IPS-15b (cell line): ENCODE measurements around the gene MTX3.

ENCODE experiments used
- H3K27me3 ChIP-seq: one replicate; pipeline ENCODE4 v1.6.1; 2013; ENCODE audit warnings: low read length; ENCODE audit not compliant: control insufficient read depth, insufficient read depth
- H3K36me3 ChIP-seq: one replicate; pipeline ENCODE4 v1.6.1; 2013; ENCODE audit warnings: low read length; ENCODE audit not compliant: control insufficient read depth, insufficient read depth
- H3K4me1 ChIP-seq: one replicate; pipeline ENCODE4 v1.6.1; 2013; ENCODE audit warnings: mild to moderate bottlenecking, low read length; ENCODE audit not compliant: control insufficient read depth, insufficient read depth
- H3K4me3 ChIP-seq: one replicate; pipeline ENCODE4 v1.5.1; 2013; ENCODE audit warnings: low read depth, low read length
- H3K9ac ChIP-seq: one replicate; pipeline ENCODE4 v1.6.1; 2013; ENCODE audit warnings: low read depth, mild to moderate bottlenecking, low read length
- H3K9me3 ChIP-seq: one replicate; pipeline ENCODE4 v1.6.1; 2013; ENCODE audit warnings: mild to moderate bottlenecking, low read length; ENCODE audit not compliant: control insufficient read depth, insufficient read depth

Gene MTX3

DNA sequence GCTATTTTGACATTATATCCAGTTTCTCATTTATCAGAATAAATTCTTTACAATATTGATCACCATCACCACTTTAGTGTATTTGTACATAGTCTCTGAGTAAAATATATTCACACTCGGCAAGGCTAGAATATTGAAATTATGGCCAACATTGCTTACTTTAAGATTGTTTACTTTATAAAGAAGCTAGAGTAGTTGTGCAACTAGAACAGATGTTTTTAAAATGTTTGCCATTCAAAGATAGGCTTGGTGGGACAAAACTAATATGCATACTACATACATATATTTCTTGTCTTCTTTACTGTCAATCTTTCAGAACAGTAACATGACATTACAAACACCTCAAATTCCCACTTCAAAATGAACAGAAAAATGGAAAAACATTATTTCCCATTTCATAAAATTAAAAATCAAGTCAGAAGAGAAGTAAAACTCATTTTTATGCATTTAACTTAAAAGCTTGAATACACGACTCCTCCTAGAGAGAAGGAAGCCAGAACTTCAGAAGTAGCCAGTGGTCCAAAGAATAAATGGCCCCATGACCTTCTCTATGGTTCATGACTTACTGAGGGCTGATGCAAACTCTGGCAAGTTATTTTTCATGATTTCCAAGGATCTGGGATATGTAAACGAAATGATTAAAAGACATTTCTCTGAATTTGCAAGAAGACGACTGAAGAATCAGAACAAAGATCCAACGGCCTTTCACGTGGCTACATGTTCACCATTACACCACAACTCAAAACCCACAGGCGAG lies 14.1 kb downstream of the MTX3 start:
- Histone ChIP-seq H3K9me3 (no peaks in the 10 kb centered on the region), H3K9ac (no peak overlapping the region), H3K4me3 (no peak overlapping the region), H3K27me3 (no peaks in the 10 kb centered on the region), H3K36me3 (no peaks in the 10 kb centered on the region), H3K4me1 (no peaks in the 10 kb centered on the region)

DNA sequence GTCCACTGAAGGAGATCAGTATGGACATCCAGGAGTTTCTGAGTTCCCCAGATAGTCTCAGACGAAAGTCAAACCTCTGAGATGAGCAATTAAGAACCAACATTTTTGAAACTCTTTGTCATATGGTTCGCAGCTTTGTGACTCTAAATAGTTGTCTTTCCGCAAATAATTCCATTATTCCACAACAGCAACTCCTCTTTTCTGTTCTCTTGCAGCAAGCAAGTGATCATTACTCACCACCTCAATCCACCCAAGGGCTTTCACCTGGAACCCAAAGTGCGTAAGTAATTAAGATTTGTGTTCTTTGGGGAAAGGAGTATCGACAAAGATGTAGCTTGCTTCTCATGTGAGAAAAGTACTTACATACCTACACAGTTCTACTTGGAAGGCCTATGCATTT lies 15.6 kb downstream of the MTX3 start:
- Histone ChIP-seq H3K9me3 (no peaks in the 10 kb centered on the region), H3K36me3 (no peaks in the 10 kb centered on the region), H3K27me3 (no peaks in the 10 kb centered on the region), H3K9ac (no peak overlapping the region), H3K4me1 (no peaks in the 10 kb centered on the region), H3K4me3 (no peak overlapping the region)

DNA sequence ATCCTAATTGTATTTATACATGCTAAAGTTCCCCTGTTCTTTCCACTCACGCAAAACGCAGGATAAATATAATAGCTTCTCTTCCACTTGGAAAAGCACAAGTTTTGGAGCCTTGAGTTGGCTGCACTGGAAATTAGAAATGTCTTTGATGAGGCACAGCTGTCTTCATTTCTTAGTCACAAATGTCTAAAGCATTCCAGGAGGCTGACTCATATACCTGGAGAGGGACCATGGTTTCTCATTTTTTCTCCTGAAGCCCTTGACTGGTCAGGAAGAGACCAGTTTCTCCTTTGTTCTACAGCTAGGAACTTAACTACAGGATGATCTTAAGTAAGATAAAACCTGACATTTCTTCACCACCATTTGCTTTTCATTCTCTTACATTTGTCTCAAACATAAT lies 16.2 kb downstream of the MTX3 start:
- Histone ChIP-seq H3K27me3 (no peaks in the 10 kb centered on the region), H3K9me3 (no peaks in the 10 kb centered on the region), H3K9ac (no peak overlapping the region), H3K4me3 (no peak overlapping the region), H3K36me3 (no peaks in the 10 kb centered on the region), H3K4me1 (no peaks in the 10 kb centered on the region)

DNA sequence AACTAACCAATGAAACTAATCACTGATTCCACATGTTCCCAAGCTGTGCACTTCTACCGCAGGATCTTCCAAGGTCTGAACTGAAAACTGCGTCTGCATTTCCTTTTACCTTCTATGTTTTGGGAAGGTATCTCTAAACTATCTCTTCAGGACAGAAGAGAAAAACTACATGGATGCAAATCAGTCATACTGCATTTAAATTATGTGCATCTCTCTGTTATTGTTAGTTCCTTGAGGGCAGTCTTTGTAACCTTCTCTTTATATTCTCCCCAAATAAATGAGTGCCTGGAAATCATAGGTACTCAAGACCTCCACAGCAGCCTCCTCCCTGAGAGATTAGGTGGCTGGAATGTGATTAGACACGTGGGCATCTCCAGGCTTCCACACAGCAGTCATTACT lies 17.1 kb downstream of the MTX3 start:
- Histone ChIP-seq H3K4me1 (no peaks in the 10 kb centered on the region), H3K4me3 (no peak overlapping the region), H3K36me3 (no peaks in the 10 kb centered on the region), H3K9me3 (no peaks in the 10 kb centered on the region), H3K9ac (no peak overlapping the region), H3K27me3 (no peaks in the 10 kb centered on the region)

DNA sequence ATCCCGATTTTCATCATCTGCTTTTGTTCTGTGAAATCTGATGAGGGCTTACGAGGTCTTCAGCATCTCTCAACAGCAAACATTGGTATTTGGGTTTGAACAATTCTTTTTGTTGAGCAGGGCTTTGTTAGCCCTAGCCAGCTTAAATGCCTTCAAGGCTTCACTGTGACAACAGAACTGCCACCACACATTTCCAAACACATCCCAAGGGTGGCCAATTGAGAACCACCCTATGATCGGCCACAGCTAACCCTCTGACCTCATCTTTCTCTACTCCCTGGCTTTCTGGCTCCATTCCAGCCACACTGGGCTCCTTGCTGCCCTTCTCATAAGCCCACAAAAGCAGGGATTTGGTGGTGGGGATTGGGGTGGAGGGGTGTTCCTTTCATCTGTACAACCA lies 17.6 kb downstream of the MTX3 start:
- Histone ChIP-seq H3K4me3 (no peak overlapping the region), H3K4me1 (no peaks in the 10 kb centered on the region), H3K36me3 (no peaks in the 10 kb centered on the region), H3K9ac (no peak overlapping the region), H3K27me3 (no peaks in the 10 kb centered on the region), H3K9me3 (no peaks in the 10 kb centered on the region)

DNA sequence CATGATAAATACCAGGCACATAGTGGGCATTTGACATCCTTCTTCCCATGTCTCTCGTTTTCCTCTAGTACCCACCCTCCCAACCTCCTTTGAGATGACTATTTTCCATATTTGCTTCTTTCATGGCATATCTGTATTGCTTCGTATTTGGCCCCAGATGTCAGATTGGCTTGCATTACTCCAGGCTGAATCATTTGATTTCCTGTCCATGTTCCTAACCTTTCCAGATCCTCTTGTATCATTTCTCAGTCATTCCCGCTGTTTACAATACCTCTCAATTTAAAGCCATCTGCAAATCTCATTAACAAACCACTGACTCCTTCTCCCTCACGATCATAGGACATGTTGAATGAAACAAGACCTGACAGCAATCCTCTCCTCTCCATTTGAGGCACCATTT lies 19.9 kb downstream of the MTX3 start:
- Histone ChIP-seq H3K4me3 (no peak overlapping the region), H3K9ac (no peak overlapping the region), H3K9me3 (no peaks in the 10 kb centered on the region), H3K27me3 (no peaks in the 10 kb centered on the region), H3K36me3 (no peaks in the 10 kb centered on the region), H3K4me1 (no peaks in the 10 kb centered on the region)

DNA sequence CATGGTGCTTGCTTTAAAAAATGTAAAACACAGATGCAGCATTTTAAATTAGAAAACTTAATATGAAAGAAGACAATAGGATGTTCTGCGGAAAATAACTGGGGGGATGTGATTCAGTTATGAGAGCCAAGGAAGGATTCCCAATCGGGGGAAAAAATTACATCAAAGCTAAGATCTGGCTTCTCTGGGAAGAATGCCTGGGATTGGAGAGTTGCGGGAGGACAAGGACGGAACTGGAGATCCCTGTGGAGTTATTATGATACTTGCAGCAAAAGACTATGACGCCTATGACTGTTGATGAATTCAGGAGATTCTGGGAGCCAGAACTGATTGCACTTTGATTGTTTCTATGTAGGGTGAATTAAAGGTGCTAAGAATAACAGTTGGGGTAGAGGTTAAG lies 24.6 kb downstream of the MTX3 start:
- Histone ChIP-seq H3K4me1 (peaks cover 3% of the 10 kb centered on the region), H3K9ac (no peak overlapping the region), H3K4me3 (no peak overlapping the region), H3K36me3 (no peaks in the 10 kb centered on the region), H3K27me3 (no peaks in the 10 kb centered on the region), H3K9me3 (no peaks in the 10 kb centered on the region)

DNA sequence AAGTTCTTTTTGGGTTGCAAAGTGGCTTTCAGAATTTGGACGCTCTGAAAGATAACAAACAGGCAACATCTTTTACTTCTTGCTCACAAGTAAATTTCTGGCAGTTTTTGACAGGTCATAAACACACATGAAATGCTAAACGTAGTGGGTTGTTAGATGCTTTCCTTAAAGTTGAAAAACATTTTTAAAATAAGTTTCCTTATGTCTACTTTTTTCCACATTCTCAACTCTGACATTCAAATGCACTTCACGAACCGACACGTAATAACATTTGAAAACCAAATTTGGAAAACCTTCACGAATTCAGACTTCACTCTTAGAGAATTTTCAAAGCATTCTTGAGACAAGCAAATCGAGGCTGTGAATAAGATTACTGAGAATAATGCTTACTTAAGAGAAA lies 26.9 kb downstream of the MTX3 start:
- Histone ChIP-seq H3K4me1 (peaks cover 3% of the 10 kb centered on the region), H3K9me3 (no peaks in the 10 kb centered on the region), H3K27me3 (no peaks in the 10 kb centered on the region), H3K4me3 (no peak overlapping the region), H3K9ac (no peak overlapping the region), H3K36me3 (no peaks in the 10 kb centered on the region)

DNA sequence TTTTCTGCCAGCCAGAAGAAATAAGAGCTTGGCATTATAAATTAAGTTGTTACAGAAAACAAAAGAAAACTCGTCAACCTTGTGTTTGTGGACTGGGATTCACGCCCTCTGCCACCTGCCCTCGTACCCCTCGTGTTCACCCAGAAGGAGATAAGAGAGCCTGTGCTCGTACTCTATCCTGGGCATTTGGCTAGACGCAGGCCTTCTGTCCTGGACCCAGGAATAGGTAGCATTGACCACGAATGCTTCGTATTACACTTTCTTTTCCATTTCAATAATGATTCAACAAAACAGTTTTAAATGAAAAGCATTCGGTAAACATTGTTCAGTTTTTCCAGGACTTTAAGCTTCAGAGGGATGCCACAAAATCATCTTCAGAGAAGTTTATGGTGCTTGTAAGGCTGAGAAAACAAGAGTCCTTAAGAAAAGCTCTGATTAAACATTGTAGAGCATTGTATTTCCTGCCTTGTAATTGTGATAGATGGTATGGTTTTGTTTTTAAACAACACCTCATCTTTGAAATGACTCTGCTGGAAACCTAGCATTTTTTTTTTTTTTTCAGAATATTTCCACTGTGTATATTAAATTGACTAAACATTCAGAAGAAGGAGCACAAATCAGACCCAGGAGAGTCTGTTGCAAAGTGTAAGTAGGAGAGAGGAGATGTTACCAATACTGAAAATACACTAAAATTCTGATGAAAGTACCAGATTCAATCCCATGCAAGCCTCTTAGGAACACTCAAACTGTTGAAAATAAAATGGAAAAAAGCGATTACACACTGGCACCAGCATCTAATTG lies 27.6 kb downstream of the MTX3 start:
- Histone ChIP-seq H3K4me1 (peaks cover 3% of the 10 kb centered on the region), H3K9me3 (no peaks in the 10 kb centered on the region), H3K4me3 (no peak overlapping the region), H3K27me3 (no peaks in the 10 kb centered on the region), H3K36me3 (no peaks in the 10 kb centered on the region), H3K9ac (no peak overlapping the region)

DNA sequence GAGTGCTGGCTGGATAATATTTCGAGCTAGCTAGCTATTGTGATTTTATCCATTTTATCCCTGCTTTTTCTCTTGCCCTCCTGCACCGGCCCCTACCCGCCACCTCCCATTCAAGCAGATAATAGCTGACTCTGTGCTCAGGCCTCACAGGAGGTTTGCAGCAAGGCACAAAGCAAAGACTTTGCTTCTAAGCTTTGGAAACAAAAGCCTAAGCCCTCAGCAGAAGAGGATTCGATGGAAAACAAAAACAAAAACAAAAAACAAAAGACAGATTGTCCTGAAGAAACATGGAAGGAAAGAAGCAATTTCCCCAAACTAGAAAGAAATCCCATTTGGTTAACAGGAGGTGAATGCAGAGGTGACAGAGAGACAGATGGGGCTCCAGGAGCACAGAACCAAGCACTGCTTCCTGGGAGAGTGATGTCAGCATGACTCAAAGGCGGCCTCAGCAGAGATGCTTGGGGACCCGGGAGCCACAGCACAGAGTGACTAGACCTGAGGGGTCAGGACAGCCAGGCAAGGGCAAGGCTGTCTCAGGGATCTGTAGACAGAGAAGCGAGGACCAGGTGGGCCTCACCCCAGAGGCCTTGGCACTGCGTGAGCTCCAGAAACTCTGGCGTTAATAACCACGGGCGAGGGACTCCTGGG lies 28.4 kb downstream of the MTX3 start:
- Histone ChIP-seq H3K9me3 (no peaks in the 10 kb centered on the region), H3K36me3 (no peaks in the 10 kb centered on the region), H3K4me3 (no peak overlapping the region), H3K4me1 (peaks cover 3% of the 10 kb centered on the region), H3K27me3 (no peaks in the 10 kb centered on the region), H3K9ac (no peak overlapping the region)

DNA sequence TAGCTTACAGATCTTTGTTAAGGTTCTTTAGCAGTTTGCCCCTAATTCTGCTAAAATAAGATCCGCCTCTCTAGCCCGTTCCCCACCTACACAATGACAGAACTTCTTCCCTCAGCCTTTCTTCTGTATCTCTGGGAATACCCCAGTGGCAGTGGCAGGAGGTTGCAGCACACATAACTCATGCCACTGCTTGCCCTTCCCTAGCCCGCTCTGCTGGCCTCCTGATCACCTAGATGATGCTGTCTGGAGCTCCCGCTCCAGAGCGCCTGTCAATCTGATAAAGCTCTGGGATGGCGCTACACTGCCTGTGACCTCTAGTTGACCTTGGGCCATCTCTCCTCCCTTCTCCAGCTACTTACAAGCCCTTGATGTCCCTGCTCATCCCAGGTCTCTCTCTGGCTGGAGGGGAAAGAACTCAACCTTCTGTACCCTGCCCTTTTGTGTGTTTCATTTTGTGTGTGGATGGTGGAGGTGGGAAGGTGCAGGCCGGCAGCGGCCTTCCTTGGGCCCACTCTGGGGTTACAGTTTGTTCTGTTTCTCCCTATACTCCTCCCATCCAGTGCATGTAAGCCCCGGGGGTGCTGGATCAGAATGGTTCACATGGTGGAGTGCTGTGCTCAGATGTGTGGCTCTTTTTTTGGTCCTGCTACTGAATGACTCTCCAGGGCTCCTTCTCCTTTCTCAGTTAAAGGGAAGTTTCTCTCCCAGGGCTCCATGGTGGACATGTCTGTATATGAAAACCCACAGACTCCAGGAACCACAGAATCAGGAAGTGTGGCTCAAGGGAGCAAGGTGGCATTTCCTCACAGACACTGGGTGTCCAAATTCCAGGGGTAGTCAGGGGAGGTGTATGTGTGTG lies 29.1 kb downstream of the MTX3 start:
- Histone ChIP-seq H3K4me1 (peaks cover 3% of the 10 kb centered on the region), H3K4me3 (no peak overlapping the region), H3K9me3 (no peaks in the 10 kb centered on the region), H3K27me3 (no peaks in the 10 kb centered on the region), H3K9ac (no peak overlapping the region), H3K36me3 (no peaks in the 10 kb centered on the region)
